Stimulated activated CD4-positive, alpha-beta T cell treated with anti-CD3 and anti-CD28 coated beads, Interleukin-2, amount 100 ng/mL, for 48 hours (primary cell): ENCODE measurements around the gene CWC27.
"Not testable (repeated sequence)": the region's sequence is repeated elsewhere in the genome, so short reads cannot be mapped to it uniquely, and the experiment has no call there.

Source experiments
- DNase-seq, 2 donors: peaks; one replicate each; pipeline ENCODE4 v3.0.0-alpha.2; 2020

The CWC27 gene

DNA sequence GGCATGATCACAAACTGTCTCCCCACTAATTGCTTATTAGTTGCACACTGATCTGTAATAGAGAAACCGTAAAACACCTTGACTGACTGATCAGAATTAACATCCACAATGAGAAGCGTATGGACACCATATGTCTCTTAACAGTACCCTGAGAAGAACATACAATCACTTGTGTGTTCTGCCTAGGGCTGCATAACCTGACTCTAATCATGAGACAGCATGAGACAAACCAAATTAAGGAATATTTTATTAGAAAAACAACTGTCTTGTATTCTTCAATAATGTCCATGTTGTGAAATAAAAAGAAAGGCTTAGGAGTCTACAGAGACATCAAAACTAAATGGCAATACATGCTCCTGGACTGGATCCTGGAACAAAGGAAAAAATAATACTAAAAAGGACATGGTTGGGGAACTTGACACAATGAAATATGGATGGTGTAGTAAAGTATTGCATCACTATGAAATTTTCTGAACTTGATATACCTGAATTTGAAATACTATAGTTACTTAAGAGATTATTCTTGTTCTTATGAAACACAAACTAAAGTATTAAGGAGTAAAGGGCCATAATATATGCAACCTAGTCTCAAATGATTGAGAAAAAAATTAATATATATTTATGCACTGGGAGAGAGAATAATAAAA is 162.1 kb downstream of the CWC27 start:
- no peak for DNase-seq

GRCh38 chr5:64939422-64939771 is 170.7 kb downstream of the CWC27 start:
- not testable (repeated sequence) for DNase-seq

DNA sequence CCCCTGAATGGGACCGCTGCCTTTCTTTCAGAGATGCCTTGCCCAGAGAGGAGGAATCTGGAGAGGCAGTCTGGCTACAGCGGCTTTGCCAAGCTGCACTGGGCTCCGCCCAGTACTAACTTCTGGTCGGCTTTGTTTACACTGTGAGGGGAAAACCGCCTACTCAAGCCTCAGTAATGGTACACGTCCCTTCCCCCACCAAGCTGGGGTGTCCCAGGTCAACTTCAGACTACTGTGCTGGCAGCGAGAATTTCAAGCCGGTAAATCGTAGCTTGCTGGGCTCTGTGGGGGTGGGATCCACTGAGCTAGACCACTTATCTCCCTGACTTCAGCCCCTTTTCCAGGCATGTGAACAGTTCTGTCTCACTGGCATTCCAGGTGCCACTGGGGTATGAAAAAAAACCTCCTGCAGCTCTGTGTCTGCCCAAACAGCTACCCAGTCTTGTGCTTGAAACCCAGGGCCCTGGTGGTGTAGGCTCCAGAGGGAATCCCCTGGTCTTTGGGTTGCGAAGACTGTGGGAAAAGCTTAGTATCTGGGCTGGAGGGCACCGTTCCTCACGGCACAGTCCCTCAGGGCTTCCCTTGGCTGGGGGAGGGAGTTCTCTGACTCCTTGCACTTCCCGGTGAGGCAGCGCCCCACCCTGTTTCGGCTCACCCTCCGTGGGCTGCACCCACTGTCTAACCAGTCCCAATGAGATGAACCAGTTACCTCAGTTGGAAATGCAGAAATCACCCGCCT is 171.2 kb downstream of the CWC27 start:
- no peak for DNase-seq

- DNase-seq: no peak
Measured at GRCh38 chr5:64942460-64942859, 173.7 kb downstream of the CWC27 start.

DNA sequence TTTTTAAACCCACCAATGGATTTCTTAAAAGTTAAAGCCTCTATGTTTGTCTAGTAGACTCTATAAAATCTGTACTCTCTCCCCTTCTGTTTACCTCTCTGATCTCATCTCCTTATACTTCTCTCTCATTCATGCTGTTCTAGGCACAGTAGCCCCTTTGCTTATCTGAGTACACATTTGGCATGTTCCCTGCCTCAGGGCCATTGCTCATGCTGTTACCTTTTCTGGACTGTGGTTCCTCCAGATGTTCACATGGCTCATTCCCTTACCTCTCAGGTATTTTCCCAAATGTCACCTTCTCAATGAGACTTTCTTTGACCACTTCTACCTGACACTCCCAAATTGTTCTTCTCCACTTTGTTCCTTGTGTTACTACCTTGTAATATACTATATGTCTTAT is 176.1 kb downstream of the CWC27 start:
- no peak for DNase-seq

DNA sequence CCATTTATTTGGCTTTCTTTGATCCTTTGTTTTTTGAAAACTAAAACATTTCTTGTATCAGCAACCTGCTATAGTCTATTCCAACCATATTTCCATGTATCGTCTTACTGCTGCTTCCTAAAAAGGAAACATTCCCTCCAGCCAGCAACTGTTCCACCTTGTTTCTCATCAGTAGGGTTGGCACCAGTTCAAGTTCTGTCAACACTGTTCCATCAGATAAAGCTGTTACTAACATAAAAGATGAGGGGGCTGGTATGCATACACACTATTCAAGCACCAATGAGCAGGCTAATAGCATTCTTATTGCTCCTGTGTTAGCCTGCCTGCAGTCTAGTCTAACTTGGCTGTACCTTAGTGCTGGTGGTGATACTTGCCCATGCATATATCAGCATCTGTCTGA is 178.3 kb downstream of the CWC27 start:
- no peak for DNase-seq

DNA sequence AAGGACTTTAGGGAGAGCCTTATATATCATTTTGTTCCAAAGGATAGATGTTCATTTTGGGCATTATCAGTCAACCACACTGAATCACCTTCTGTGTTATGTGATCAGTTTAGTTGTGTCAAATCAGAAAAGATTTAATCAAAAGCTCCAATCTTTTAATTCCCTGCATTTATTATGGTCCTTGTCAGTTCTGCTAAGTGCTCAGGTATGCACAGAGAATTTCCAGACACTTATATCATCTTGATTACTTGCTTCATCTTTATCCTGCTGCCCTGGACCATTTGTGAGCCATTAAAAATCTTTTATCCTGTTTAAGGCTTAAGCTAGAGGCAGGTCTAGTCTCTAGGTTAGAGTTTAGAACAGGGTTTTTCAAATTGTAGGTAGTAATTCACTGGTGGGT is 179.1 kb downstream of the CWC27 start:
- no peak for DNase-seq

DNA sequence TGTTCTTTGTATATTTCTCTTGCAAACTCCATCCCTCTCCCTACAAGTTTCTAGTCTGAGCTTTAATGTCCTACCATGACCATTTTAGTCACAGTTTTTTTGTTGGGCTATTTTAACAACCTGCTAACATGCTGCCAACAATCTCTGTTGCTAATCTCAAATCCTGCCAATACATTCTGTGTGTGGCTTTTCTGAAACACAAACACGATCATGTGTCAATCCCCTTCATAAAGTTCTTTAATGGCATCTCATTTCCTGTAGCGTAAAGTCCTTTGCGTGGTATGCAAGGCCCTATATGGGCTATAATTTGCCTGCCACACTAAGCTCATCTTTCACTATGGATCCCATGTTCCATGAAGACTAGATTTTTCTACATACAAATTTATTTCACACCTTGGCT is 180.6 kb downstream of the CWC27 start:
- DNase-seq: no peak

GRCh38 chr5:64952951-64953673 is 184.4 kb downstream of the CWC27 start:
- no peak for DNase-seq

DNA sequence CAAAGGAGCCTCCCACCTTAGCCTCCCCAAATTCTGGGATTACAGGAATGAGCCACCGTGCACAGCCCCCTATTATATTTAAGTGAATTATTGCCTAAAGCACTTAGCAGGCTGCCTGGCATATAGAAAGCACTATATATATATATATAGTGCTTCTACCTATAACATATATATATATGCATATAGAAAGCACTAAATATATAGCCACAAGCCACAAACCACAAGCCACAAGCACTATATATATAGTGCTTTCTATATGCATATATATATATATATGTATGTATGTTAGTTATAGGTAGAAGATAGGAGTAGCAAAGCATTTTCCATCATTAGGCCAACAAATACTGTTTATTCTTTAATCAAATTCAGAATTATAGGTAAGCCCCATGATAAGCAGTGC is 185.8 kb downstream of the CWC27 start:
- DNase-seq: no peak

- DNase-seq: no peak
Measured at GRCh38 chr5:64958757-64959391, 190.1 kb downstream of the CWC27 start.

DNA sequence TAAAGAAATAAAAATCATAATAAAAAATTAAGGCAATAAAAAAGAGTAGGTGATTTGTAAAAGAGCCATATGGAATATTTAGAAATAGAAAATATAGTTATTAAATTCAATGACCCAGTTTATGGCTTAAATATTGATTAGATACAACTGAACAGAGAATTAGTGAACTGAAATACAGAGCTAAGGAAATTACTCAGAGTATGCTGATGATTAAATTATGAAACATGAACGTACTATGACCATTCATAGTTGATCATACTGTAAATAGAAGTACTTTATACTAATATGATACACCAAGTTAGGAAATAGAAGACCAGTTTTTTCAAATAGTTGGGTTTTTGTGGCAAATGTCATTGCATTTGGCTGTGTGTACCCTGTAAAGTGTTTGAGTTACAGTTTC is 194.5 kb downstream of the CWC27 start:
- no peak for DNase-seq

DNA sequence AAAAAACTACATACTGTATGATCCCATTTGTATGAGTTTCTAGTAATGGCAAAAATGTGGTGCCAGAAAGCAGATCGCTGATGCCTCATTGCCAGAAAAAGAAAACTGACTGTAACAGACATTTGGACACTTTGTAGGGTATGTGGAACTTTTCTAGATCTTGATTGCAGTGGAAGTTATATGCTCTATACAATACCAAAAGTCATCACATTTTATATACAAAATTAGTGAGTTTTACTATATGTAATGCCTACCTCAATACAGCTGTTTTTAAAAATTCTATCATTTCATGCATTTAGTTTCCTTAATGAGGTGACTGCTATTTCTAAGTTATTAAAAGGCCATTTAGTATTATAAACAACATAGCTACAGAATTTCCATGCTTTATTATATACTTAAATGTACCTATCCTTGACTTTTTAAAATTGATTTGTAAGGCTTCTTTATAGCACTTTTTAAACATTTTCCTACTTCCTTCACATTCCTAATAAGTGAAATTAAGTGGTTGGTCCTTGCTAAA is 199.9 kb downstream of the CWC27 start:
- no peak for DNase-seq

- no peak for DNase-seq
Measured at GRCh38 chr5:64969578-64969977, 200.8 kb downstream of the CWC27 start.

GRCh38 chr5:64971513-64971912 is 202.8 kb downstream of the CWC27 start:
- DNase-seq: no peak

GRCh38 chr5:64971990-64972389 is 203.3 kb downstream of the CWC27 start:
- DNase-seq: no peak

DNA sequence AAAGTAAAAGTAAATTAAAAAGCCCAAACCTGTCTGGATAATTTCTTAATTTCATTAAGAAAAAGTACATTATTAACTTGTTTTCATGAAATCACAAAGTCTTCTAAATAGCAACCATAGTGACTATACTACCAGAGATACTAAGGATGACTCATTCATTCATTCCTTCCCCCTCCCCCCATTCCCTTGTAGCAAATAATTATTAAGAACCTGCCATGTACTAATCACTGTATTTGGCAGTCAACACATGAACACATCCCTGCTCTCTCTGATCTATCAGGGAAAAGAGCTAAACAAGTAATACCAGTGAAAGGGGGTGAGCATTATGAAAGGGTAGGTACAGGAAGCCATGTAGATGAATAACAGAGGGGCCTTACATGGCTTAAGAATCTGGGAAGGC is 203.9 kb downstream of the CWC27 start:
- DNase-seq: no peak

GRCh38 chr5:64973215-64973614 is 204.5 kb downstream of the CWC27 start:
- DNase-seq: no peak

DNA sequence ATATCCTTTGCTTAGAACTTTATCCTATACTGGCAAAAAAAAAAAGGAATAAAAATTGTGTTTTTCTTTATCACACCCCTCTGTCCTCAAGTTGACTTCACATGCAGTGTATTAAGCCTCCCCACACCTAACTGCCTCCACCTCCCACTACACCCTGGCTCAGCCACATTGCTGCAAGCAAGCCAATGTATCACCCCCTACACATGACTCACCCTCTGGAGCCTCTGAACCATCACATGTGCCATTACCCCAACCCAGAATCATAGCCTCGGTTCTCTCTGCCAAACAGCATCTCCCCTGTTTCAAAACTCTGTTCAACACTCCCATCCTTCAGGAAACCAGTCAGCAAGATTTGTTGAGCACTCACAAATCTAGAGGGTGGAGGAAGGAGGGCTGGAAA is 209.0 kb downstream of the CWC27 start:
- no peak for DNase-seq

- DNase-seq: no peak
Measured at GRCh38 chr5:64978546-64978945, 209.8 kb downstream of the CWC27 start.

DNA sequence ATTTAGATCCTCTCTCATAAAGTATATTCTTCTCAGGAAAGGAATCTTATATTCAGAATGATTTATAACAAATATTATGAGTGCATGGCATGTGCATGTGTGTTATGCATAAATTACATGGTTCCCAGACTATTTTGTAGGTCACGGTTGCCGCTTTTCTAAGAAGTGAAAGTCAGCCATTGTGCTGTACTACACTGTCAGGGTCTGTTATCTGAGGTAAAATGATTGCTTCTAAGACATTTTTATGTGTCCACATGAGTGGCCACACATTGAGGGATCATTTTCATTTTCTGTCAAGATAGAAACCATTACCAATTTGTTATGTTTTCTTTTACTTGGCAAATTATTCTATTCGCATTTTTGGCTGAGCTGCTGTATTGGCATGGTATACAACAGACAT is 210.8 kb downstream of the CWC27 start:
- DNase-seq: no peak

- no peak for DNase-seq
Measured at GRCh38 chr5:64980176-64980575, 211.4 kb downstream of the CWC27 start.

DNA sequence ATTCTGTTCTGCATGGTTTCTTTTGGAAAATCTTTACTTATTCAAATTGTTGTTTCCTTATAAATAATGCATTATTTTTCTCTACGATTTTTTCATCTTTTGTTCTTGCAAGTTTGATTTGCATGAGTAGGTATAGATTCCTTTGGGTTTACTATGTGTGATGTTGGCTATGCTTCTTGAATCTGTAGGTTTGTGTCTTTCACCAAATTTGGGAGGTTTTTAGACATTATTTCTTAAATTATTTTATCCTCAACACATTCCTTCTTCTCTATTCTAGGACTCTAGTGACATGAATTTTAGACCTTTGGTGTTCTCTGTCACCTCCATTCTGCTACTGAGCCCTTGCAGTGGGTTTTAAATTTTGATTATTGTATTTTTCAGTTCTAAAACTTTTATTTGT is 219.0 kb downstream of the CWC27 start:
- no peak for DNase-seq

DNA sequence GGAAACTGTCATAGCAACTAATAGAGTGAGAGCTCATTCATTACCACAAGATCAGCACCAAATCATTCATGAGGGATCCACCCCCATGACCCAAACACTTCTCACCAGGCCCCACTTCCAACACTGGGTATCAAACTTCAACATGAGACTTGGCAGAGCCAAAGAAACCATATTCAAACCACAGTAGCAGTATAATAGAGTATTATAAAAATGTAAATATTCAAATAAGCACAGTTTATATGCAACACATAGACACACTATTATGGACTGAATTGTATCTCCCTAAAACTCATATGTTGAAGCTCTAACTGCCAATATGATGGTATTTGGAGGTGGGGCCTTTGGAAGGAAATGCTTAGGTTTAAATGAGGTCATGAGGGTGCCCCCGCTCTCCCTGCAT is 240.5 kb downstream of the CWC27 start:
- DNase-seq: no peak
